Stimulated activated naive CD8-positive, alpha-beta T cell treated with anti-CD3 and anti-CD28 coated beads, Interleukin-15, Interleukin-2, amounts not matched to agents 100 U/mL and 50 U/mL, for 24 hours (primary cell): ENCODE data around the gene ADAM15.
A peak's percentile ranks its signal among the peaks of the same experiment; 100 is the strongest.

Source experiments
- ATAC-seq: fragments of 150-1000 bp; cut with Tn5 transposase; one replicate; pipeline ENCODE4 v1.10.0; 2021
- DNase-seq: peaks from one replicate; pipeline ENCODE4 v3.0.0; 2021

Gene ADAM15

GRCh38 chr1:155012776-155013602 is 38.1 kb upstream of the ADAM15 start:
- ATAC-seq = no peak
- no peak for DNase-seq

GRCh38 chr1:155013632-155014031 is 37.5 kb upstream of the ADAM15 start:
- DNase-seq (no peak), ATAC-seq (no peak)

- ATAC-seq = no peak
These were observed 36.2 kb upstream of the ADAM15 start for GRCh38 chr1:155014709-155015508.

GRCh38 chr1:155015527-155016230 is 35.4 kb upstream of the ADAM15 start:
- DNase-seq = no peak
- no peak for ATAC-seq

More at GRCh38 chr1:155014709-155015508, 36.2 kb upstream of the ADAM15 start:
- no peak for DNase-seq

- ATAC-seq = no peak
These were observed 34.8 kb upstream of the ADAM15 start for GRCh38 chr1:155016231-155016831.

GRCh38 chr1:155017041-155017945 is 33.8 kb upstream of the ADAM15 start:
- DNase-seq (peak; percentile 94), ATAC-seq (peak; percentile 93)

More at GRCh38 chr1:155016231-155016831, 34.8 kb upstream of the ADAM15 start:
- no peak for DNase-seq

- no peak for DNase-seq
- ATAC-seq = no peak
These were observed 33.2 kb upstream of the ADAM15 start for GRCh38 chr1:155017946-155018316.

- ATAC-seq (no peak), DNase-seq (no peak)
These were observed 32.3 kb upstream of the ADAM15 start for GRCh38 chr1:155018617-155019348.

- DNase-seq = no peak
- ATAC-seq = no peak
These were observed 31.5 kb upstream of the ADAM15 start for GRCh38 chr1:155019377-155020245.

GRCh38 chr1:155022136-155022926 is 28.8 kb upstream of the ADAM15 start:
- ATAC-seq (no peak), DNase-seq (no peak)

GRCh38 chr1:155022927-155023236 is 28.2 kb upstream of the ADAM15 start:
- no peak for ATAC-seq

GRCh38 chr1:155023627-155024026 is 27.5 kb upstream of the ADAM15 start:
- DNase-seq = no peak
- no peak for ATAC-seq

More at GRCh38 chr1:155022927-155023236, 28.2 kb upstream of the ADAM15 start:
- no peak for DNase-seq

GRCh38 chr1:155024315-155024714 is 26.8 kb upstream of the ADAM15 start:
- DNase-seq (no peak), ATAC-seq (no peak)

- DNase-seq = no peak
- ATAC-seq = no peak
These were observed 25.0 kb upstream of the ADAM15 start for GRCh38 chr1:155026154-155026553.

GRCh38 chr1:155026588-155026987 is 24.5 kb upstream of the ADAM15 start:
- ATAC-seq = peak; percentile 39

GRCh38 chr1:155029513-155030242 is 21.4 kb upstream of the ADAM15 start:
- no peak for ATAC-seq
- no peak for DNase-seq

More at GRCh38 chr1:155026588-155026987, 24.5 kb upstream of the ADAM15 start:
- no peak for DNase-seq

GRCh38 chr1:155030243-155030795 is 20.8 kb upstream of the ADAM15 start:
- no peak for ATAC-seq

GRCh38 chr1:155030899-155031298 is 20.2 kb upstream of the ADAM15 start:
- ATAC-seq = no peak
- DNase-seq = no peak

More at GRCh38 chr1:155030243-155030795, 20.8 kb upstream of the ADAM15 start:
- no peak for DNase-seq
